Measurements from ENCODE around the gene PEAK1.

The PEAK1 gene

GRCh38 chr15:77091097-77091496 is 328.8 kb downstream of the PEAK1 start:
- DNase-seq (ENCODE audit: low spot score), result no peak

- DNase-seq (ENCODE audit: low spot score), result no peak
Measured at GRCh38 chr15:77087213-77087612, 332.7 kb downstream of the PEAK1 start.

- DNase-seq (ENCODE audit: low spot score), result no peak
Measured at GRCh38 chr15:77085297-77085696, 334.6 kb downstream of the PEAK1 start.

GRCh38 chr15:77084436-77084835 is 335.5 kb downstream of the PEAK1 start:
- DNase-seq (ENCODE audit: low spot score), result no peak

- DNase-seq (ENCODE audit: low spot score), result peak; percentile 64
Measured at GRCh38 chr15:77083381-77084160, 336.3 kb downstream of the PEAK1 start.

GRCh38 chr15:77081971-77082370 is 337.9 kb downstream of the PEAK1 start:
- DNase-seq (ENCODE audit: low spot score), result no peak

- DNase-seq (ENCODE audit: low spot score), result no peak
Measured at GRCh38 chr15:77076323-77076915, 343.5 kb downstream of the PEAK1 start.

GRCh38 chr15:77075528-77075927 is 344.4 kb downstream of the PEAK1 start:
- DNase-seq (ENCODE audit: low spot score), result no peak

GRCh38 chr15:77074350-77074749 is 345.6 kb downstream of the PEAK1 start:
- DNase-seq (ENCODE audit: low spot score), result no peak

- no peak for DNase-seq (ENCODE audit: low spot score)
Measured at GRCh38 chr15:77071305-77072223, 348.3 kb downstream of the PEAK1 start.

GRCh38 chr15:77070495-77071304 is 349.2 kb downstream of the PEAK1 start, which contains the start of gene TSPAN3:
TSS of gene TSPAN3 (minus strand) at chr15:77071109. CDS start at chr15:77070954, 155 bp downstream.
- DNase-seq (ENCODE audit: low spot score), result peak; percentile 92

GRCh38 chr15:77070180-77070494 is 349.8 kb downstream of the PEAK1 start:
- no peak for DNase-seq (ENCODE audit: low spot score)

GRCh38 chr15:77069521-77070121 is 350.3 kb downstream of the PEAK1 start:
- no peak for DNase-seq (ENCODE audit: low spot score)

GRCh38 chr15:77068633-77069032 is 351.3 kb downstream of the PEAK1 start:
- no peak for DNase-seq (ENCODE audit: low spot score)

- no peak for DNase-seq (ENCODE audit: low spot score)
Measured at GRCh38 chr15:77067691-77068367, 352.1 kb downstream of the PEAK1 start.

- DNase-seq (ENCODE audit: low spot score), result no peak
Measured at GRCh38 chr15:77066971-77067690, 352.8 kb downstream of the PEAK1 start.

- DNase-seq (ENCODE audit: low spot score), result no peak
Measured at GRCh38 chr15:77064539-77065308, 355.2 kb downstream of the PEAK1 start.

GRCh38 chr15:77064063-77064462 is 355.8 kb downstream of the PEAK1 start:
- DNase-seq (ENCODE audit: low spot score), result no peak

- DNase-seq (ENCODE audit: low spot score), result no peak
Measured at GRCh38 chr15:77063249-77063648, 356.7 kb downstream of the PEAK1 start.
